Subcutaneous adipose tissue (tissue), 4 donors: ENCODE results near the gene TUT1. TPM values are rescaled to one million over a fixed set of nuclear protein-coding genes. Genes with fewer than 3 reads are reported as not detected.

ENCODE experiments used
- CTCF ChIP-seq: fragments of 450-650 bp; IDR thresholded peaks from one replicate; pipeline ENCODE4 v1.5.1; 2016; ENCODE audit warnings: low read depth, mild to moderate bottlenecking, control low read depth, antibody characterized with exemption, moderate library complexity
- total RNA-seq, 4 donors: library from RNA; depleted of rRNA; stranded (reverse); fragments of >200 nt; gene quantifications; one replicate each; pipeline ENCODE4 v1.1.0, GENCODE V29; 2016

Gene TUT1
- total RNA-seq, 4 donors from 2014 or later = 3.4 to 13.4 (median 7.9) TPM

DNA sequence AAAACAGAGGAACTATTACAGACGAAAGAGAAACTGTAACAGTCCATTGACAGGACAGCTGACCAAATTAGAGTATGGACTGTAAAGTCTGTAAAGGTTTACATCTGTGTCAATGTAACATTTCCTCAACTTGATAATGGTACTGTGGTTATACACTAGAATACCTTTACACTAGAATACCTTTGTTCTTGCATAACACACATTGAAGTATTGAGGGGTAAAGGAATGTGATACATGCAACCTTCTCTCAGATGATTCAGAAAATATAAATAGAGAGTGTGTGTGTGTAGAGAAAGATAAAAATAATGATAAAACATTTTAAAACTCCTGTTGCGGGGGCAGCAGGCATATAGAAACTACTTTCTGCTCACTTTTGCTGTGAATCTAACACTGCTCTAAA lies 12.1 kb downstream of the TUT1 start:
- no peak for TF ChIP-seq CTCF

- TF ChIP-seq CTCF = no peak
These were observed 12.8 kb downstream of the TUT1 start for GRCh38 chr11:62578541-62578940.

DNA sequence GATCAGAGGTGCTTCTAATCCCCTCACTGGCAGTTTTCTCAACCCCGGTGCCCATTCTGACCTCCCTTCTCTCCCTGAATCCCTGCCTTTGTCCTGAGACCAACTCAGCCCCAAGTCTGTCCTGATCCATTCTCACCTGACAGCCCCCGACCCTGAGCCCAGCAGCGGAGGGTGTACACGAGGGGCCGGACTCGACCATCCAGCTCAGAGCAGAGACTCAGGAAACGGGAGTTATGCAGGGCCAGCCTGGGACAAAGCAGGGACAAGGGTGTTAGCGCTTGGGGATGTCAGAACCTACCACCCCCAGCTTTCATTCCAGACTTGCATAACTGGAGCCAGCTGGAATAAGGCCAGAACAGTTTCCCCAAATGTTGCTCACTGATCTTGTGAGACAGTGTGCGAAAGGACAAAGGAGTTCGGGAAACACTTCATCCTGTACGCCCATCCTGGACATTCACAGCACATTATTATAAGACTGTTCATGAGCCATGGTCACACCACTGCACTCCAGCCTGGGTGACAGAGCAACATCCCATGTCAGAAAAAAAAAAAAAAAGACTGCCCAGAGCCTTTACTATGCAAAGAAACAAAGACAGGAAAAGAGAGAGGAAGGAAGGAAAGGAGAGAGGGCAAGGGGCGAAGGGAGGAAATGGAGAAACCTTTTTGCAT lies 14.1 kb downstream of the TUT1 start:
- no peak for TF ChIP-seq CTCF

DNA sequence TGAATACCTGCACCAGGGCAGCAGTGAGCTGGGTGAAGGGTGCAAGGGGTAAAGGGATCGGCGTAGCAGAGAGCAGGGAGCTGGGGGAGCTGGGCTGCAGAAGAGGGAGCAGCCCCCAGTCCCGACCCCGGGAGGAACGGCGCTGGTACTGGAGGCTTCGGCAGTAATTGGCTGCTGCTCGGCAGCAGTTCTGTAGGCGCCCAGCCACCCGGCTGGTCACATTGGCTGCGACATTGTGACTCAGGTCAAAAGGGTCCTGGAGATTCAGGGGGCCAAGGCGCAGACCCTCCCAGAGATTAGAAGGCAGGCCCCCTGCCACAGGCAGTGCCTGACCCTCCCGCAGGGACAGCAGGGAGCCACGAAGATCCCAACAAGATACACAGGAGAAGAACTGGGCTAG lies 15.5 kb downstream of the TUT1 start:
- no peak for TF ChIP-seq CTCF

- no peak for TF ChIP-seq CTCF
These were observed 16.2 kb downstream of the TUT1 start for GRCh38 chr11:62575156-62575555.

- TF ChIP-seq CTCF = no peak
These were observed 16.8 kb downstream of the TUT1 start for GRCh38 chr11:62574363-62575071.

- TF ChIP-seq CTCF = no peak
These were observed 17.5 kb downstream of the TUT1 start, which contains the start of gene EEF1G for GRCh38 chr11:62573592-62574362. EEF1G (minus strand) TSS chr11:62573891; CDS start chr11:62573842, 49 bp downstream.
